PC-3 (cell line): ENCODE data around the gene SLC2A3. TPM values are rescaled to one million over a fixed set of nuclear protein-coding genes. Genes with fewer than 3 reads are reported as not detected.
"Not testable (repeated sequence)": the region's sequence is repeated elsewhere in the genome, so short reads cannot be mapped to it uniquely, and the experiment has no call there.

Source experiments
- ATAC-seq: fragments of 200-7000 bp; cut with Tn5 transposase; 2 replicates; pipeline ENCODE4 v1.9.1; 2020; ENCODE audit warnings: mild to moderate bottlenecking, moderate library complexity
- BruUV-seq: library from RNA; stranded (reverse); fragments of 400-500 nt; replicated peaks from 2 replicates; lab custom pipeline; 2021; lab: Mats Ljungman, UMichigan
- CTCF ChIA-PET: fragments of 300-600 bp; sonication (Branson Sonifier 250); formaldehyde crosslinking; loops from one replicate; lab custom pipeline; 2022; ENCODE audit warnings: antibody characterized with exemption; lab: Charles Lee
- POLR2A ChIA-PET: fragments of 300-600 bp; sonication (Branson Sonifier 250); formaldehyde crosslinking; loops from one replicate; lab custom pipeline; 2022; ENCODE audit warnings: antibody characterized with exemption; ENCODE audit not compliant: unreplicated experiment; lab: Charles Lee
- DNase-seq: peaks from one replicate; pipeline ENCODE4 v3.0.0-alpha.2; 2015
- H2AFZ ChIP-seq: fragments of 300-600 bp; sonication (generic); 2 replicates; pipeline ENCODE4 v1.6.0; 2016; ENCODE audit warnings: antibody characterized with exemption, low read length
- H3F3A ChIP-seq: fragments of 300-600 bp; sonication (generic); one replicate; pipeline ENCODE4 v1.6.0; 2017; ENCODE audit warnings: antibody characterized with exemption, low read length, control low read depth, mild to moderate bottlenecking; ENCODE audit not compliant: unreplicated experiment
- H3K27ac ChIP-seq: fragments of 300-600 bp; sonication (generic); 2 replicates; pipeline ENCODE4 v1.5.1; 2016; ENCODE audit warnings: mild to moderate bottlenecking, low read length
- H3K27me3 ChIP-seq: fragments of 300-600 bp; sonication (generic); 2 replicates; pipeline ENCODE4 v1.6.1; 2016; ENCODE audit warnings: low read length, mixed read lengths
- H3K36me3 ChIP-seq: fragments of 300-600 bp; sonication (generic); 2 replicates; pipeline ENCODE4 v1.6.1; 2016; ENCODE audit warnings: low read depth, mixed run types, low read length, mixed read lengths
- H3K4me1 ChIP-seq: fragments of 300-600 bp; sonication (generic); 2 replicates; pipeline ENCODE4 v1.5.1; 2016; ENCODE audit warnings: low read length; ENCODE audit not compliant: insufficient read depth
- H3K4me2 ChIP-seq: fragments of 300-600 bp; sonication (generic); 2 replicates; pipeline ENCODE4 v1.6.0; 2016; ENCODE audit warnings: low read length
- H3K4me3 ChIP-seq: fragments of 300-600 bp; sonication (generic); 2 replicates; pipeline ENCODE4 v1.5.1; 2016; ENCODE audit warnings: mild to moderate bottlenecking, low read length, mixed read lengths
- H3K79me2 ChIP-seq: fragments of 300-600 bp; sonication (generic); 2 replicates; pipeline ENCODE4 v1.6.1; 2017; ENCODE audit warnings: low read length, mixed read lengths
- H3K9ac ChIP-seq: fragments of 300-600 bp; sonication (generic); 2 replicates; pipeline ENCODE4 v1.6.0; 2016; ENCODE audit warnings: mild to moderate bottlenecking, low read length
- H3K9me2 ChIP-seq: fragments of 300-600 bp; sonication (generic); replicated peaks from 2 replicates; pipeline ENCODE4 v1.6.1; 2016; ENCODE audit warnings: mixed run types, low read length, mixed read lengths
- H3K9me3 ChIP-seq: fragments of 300-600 bp; sonication (generic); 2 replicates; pipeline ENCODE4 v1.6.1; 2016; ENCODE audit warnings: low read length, mixed read lengths
- H4K20me1 ChIP-seq: fragments of 300-600 bp; sonication (generic); 2 replicates; pipeline ENCODE4 v1.6.1; 2016; ENCODE audit warnings: low read length, mixed read lengths
- EZH2 ChIP-seq: fragments of 300-600 bp; sonication (generic); IDR thresholded peaks from one replicate; pipeline ENCODE4 v1.6.1; 2017; ENCODE audit warnings: antibody characterized with exemption, mild to moderate bottlenecking, low read length; ENCODE audit not compliant: unreplicated experiment
- EZH2phosphoT487 ChIP-seq: fragments of 300-600 bp; sonication (generic); IDR thresholded peaks from 2 replicates; pipeline ENCODE4 v1.6.1; 2018; ENCODE audit warnings: mild to moderate bottlenecking, antibody characterized with exemption, low read length, borderline replicate concordance
- intact Hi-C: fragments of 100-400 bp; cut with micrococcal nuclease; formaldehyde crosslinking; loops from 2 replicates; pipeline ENCODE4 v1.9.0; 2023
- total RNA-seq: library from RNA; depleted of rRNA; stranded (reverse); fragments of >200 nt; gene quantifications from 2 replicates; pipeline ENCODE4 v1.2.3, GENCODE V29; 2014
- TF ChIP-seq, protein P1 (sequence below): fragments of 300-600 bp; sonication (generic); conservative IDR thresholded peaks from 2 replicates; pipeline ENCODE4 v1.5.1; 2017; ENCODE audit warnings: antibody characterized with exemption, low read depth, mild to moderate bottlenecking, low read length

Gene SLC2A3
- total RNA-seq, 1 experiment from 2014 or later, result not detected

DNA sequence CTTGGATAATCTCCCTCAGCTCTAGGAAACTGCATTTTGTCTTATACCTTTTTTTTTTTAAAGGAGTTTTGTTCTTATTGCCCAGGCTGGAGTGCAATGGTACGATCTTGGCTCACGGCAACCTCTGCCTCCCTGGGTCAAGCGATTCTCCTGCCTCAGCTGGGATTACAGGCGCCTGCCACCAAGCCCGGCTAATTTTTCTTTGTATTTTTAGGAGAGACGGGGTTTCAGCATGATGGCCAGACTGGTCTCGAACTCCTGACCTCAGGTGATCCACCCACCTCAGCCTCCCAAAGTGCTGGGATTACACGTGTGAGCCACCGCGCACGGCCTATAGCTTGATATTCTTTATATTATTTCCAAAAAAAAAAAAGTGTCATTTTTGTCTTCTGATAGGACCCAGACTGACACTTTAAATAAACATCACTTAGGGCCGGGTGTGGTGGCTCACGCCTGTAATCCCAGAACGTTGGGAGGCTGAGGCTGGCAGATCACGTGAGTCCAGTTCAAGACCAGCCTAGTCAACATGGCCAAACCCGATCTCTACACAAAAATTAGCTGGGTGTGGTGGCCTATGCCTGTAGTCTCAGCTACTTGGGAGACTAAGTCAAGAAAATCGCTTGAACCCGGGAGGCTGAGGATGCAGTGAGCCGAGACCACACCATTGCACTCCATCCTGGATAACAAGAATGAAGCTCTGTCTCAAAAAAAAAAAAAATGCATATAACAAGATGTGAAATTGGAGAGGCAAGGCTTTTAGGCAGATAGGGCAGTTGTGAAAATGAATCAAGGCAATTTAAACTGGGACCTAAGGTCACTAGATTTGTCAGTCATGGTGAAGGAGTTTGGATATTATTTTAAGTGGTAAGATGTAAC lies 18.4 kb downstream of the SLC2A3 start:
- BruUV-seq, result no TSS peak
- ChIA-PET POLR2A (no interaction called here), CTCF (no interaction called here)
- no peak overlapping the region for H3K9ac ChIP-seq
- no peaks in the 10 kb centered on the region for H3K9me3 ChIP-seq
- DNase-seq (no peak), ATAC-seq (no peak)
- TF ChIP-seq EZH2 (no peak), EZH2phosphoT487 (no peak)
- TF ChIP-seq, protein P1, sequence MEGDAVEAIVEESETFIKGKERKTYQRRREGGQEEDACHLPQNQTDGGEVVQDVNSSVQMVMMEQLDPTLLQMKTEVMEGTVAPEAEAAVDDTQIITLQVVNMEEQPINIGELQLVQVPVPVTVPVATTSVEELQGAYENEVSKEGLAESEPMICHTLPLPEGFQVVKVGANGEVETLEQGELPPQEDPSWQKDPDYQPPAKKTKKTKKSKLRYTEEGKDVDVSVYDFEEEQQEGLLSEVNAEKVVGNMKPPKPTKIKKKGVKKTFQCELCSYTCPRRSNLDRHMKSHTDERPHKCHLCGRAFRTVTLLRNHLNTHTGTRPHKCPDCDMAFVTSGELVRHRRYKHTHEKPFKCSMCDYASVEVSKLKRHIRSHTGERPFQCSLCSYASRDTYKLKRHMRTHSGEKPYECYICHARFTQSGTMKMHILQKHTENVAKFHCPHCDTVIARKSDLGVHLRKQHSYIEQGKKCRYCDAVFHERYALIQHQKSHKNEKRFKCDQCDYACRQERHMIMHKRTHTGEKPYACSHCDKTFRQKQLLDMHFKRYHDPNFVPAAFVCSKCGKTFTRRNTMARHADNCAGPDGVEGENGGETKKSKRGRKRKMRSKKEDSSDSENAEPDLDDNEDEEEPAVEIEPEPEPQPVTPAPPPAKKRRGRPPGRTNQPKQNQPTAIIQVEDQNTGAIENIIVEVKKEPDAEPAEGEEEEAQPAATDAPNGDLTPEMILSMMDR, result no peak
- no peaks in the 10 kb centered on the region for H4K20me1 ChIP-seq
- H3K79me2 ChIP-seq, result no peaks in the 10 kb centered on the region
- no peak overlapping the region for H3K4me3 ChIP-seq
- intact Hi-C loops, result no loop called here
- H3K4me2 ChIP-seq, result no peak overlapping the region
- H3K27ac ChIP-seq, result no peak overlapping the region
- no peaks in the 10 kb centered on the region for H3K36me3 ChIP-seq
- H2AFZ ChIP-seq, result no peak overlapping the region
- H3K9me2 ChIP-seq, result no peaks in the 10 kb centered on the region
- H3K27me3 ChIP-seq, result no peaks in the 10 kb centered on the region
- no peaks in the 10 kb centered on the region for H3F3A ChIP-seq
- H3K4me1 ChIP-seq, result no peaks in the 10 kb centered on the region

DNA sequence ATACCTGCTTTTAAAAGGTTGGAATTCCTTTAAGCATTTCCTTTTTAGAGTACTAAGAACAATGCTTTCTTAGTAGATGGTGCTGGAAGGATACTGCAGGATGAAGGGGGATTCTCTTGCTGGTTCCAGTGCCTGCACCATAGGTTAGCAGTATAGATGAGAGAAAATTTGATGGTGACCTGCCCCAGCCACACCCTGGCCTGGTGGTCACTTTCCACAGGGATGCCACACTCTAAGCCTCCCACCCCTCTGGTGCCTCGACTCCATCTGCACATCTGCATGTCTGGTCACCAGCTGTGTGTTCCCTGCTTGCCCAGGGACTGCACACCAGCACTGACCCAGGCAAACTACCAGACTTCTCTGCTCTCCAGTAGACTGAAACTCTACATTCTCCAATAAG lies 19.1 kb downstream of the SLC2A3 start:
- ChIA-PET CTCF (no interaction called here), POLR2A (no interaction called here)
- Histone ChIP-seq H2AFZ (no peak overlapping the region), H3K36me3 (no peaks in the 10 kb centered on the region), H3K9me2 (no peaks in the 10 kb centered on the region), H3K4me3 (no peak overlapping the region), H3K4me2 (no peak overlapping the region), H3K79me2 (no peaks in the 10 kb centered on the region), H4K20me1 (no peaks in the 10 kb centered on the region), H3K27ac (no peak overlapping the region), H3K9ac (no peak overlapping the region), H3K4me1 (no peaks in the 10 kb centered on the region), H3K27me3 (no peaks in the 10 kb centered on the region), H3K9me3 (no peaks in the 10 kb centered on the region), H3F3A (no peaks in the 10 kb centered on the region)
- no peak for TF ChIP-seq EZH2phosphoT487
- TF ChIP-seq, protein P1, result no peak
- no peak for DNase-seq
- ATAC-seq, result no peak
- BruUV-seq, result no TSS peak
- intact Hi-C loops, result no loop called here

DNA sequence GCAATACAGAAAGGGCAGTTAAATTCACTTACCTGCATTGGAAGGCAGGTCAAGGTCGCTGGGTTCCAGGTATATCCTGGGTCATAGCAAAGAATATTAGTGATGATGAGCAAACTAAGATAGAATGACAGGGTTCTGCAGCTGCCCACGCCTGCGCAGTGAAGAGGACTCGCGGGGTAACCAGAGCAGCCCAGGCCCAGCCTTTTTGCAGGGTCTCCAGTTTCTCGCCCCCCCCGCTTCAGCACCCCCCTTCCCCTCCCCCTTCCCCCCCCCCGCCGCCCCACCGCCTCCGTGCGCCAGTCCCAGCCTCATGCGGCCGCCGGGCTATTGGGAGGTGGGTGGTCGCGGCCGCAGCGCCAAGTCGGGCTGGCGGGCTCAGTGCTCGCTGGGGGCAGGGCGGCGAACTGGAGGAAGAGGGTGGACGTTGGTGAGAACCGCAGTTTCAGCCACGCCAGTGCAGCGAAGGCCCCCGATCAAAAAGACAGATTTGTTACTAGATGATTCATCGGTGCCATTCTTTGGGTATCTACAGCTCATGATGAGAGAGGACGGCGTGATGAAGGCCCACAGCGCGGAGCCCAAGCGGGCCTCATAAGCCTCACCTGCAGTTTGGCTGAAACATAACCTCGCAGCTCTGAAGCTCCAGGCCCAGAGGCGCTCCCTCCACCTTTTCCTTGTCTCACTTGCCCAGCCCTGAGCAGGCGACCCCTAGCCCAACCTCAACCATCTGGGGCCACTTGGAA lies 20.2 kb downstream of the SLC2A3 start:
- no peak overlapping the region for H3K4me2 ChIP-seq
- no peak overlapping the region for H2AFZ ChIP-seq
- no peak for ATAC-seq
- no TSS peak for BruUV-seq
- H3K4me1 ChIP-seq, result no peaks in the 10 kb centered on the region
- H3K27me3 ChIP-seq, result no peaks in the 10 kb centered on the region
- intact Hi-C loops, result no loop called here
- H3K36me3 ChIP-seq, result no peaks in the 10 kb centered on the region
- ChIA-PET POLR2A (no interaction called here), CTCF (no interaction called here)
- no peak for TF ChIP-seq EZH2phosphoT487
- TF ChIP-seq, protein P1, result no peak
- TF ChIP-seq EZH2, result no peak
- H3K9me2 ChIP-seq, result no peaks in the 10 kb centered on the region
- H3F3A ChIP-seq, result no peaks in the 10 kb centered on the region
- H3K79me2 ChIP-seq, result no peaks in the 10 kb centered on the region
- no peak overlapping the region for H3K4me3 ChIP-seq
- H4K20me1 ChIP-seq, result no peaks in the 10 kb centered on the region
- no peak for DNase-seq
- no peak overlapping the region for H3K9ac ChIP-seq
- H3K27ac ChIP-seq, result no peak overlapping the region
- H3K9me3 ChIP-seq, result no peaks in the 10 kb centered on the region

DNA sequence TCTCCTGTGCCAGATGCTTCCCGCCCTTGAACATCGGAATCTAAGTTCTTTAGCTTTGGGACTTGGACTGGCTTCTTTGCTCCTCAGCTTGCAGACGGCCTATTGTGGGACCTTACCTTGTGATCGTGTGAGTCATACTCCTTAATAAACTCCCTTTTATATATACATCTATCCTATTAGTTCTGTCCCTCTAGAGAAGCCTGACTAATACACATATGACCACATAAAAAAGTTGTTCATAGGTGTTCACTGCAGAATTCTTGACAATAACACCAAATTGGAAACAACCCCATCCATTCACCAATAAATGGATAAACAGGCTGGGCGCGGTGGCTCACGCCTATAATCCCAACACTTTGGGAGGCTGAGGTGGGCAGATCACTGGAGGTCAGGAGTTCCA lies 25.9 kb downstream of the SLC2A3 start:
- H3K9ac ChIP-seq, H3K4me3 ChIP-seq, H3K4me2 ChIP-seq, H3F3A ChIP-seq, POLR2A ChIA-PET, H3K27me3 ChIP-seq, H3K79me2 ChIP-seq, H3K27ac ChIP-seq, intact Hi-C loops, H3K36me3 ChIP-seq, H4K20me1 ChIP-seq, H2AFZ ChIP-seq, BruUV-seq, CTCF ChIA-PET, H3K4me1 ChIP-seq, H3K9me2 ChIP-seq, H3K9me3 ChIP-seq: not testable (repeated sequence)
- DNase-seq (peak; percentile 43), ATAC-seq (peak; percentile 48)
